ENCODE measurements around the gene CLN5. TPM values are rescaled to one million over a fixed set of nuclear protein-coding genes. Genes with fewer than 3 reads are reported as not detected.
"Not testable (repeated sequence)": the region's sequence is repeated elsewhere in the genome, so short reads cannot be mapped to it uniquely, and the experiment has no call there.

CLN5 gene
- 10 to 100 TPM in 1 of 2 donors, 1 to 10 TPM in 1; 9.9 to 29.0 TPM for total RNA-seq

DNA sequence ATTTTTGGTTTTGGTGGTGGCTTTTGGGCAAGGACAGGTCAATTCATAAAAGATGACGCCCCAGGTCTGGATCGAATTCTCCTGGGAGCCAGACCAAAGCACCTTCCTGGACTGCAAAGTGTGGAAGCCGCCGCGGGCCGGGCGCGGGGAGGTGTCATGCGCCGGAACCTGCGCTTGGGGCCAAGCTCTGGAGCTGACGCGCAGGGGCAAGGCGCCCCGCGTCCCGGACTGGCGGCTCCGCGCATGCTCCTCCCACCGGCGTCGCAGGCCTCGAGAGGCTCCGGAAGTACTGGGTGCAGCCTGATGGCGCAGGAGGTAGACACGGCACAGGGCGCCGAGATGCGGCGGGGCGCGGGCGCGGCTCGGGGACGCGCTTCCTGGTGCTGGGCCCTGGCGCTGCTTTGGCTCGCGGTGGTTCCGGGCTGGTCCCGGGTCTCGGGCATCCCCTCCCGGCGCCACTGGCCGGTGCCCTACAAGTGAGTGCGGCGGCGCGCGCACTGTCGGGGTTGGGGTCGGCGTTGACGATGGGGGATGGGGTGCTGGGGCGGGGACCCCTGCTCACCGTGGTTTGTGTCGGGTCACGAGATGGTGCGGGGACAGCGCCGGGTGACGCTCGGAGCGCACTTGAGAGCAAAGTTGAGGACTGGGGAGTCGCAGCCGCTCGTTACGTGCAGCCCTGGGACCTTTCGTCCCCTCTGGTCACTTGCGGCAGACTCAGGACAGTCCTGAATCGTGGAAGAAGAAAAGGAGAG lies at the start of gene CLN5:
Gene CLN5 (plus strand): TSS at position 286 of the 752 bp plus-strand sequence. CDS start 18 bp downstream, at position 304.
- Mint-ChIP-seq H3K36me3 (ENCODE audit: low read depth) (peaks cover 47% of the 10 kb centered on the region), H3K27me3 (no peaks in the 10 kb centered on the region), H3K4me3 (peak within 1 kb of the TSS; percentile 95), H3K27ac (peak within 1 kb of the TSS; percentile 98), H3K9me3 (no peaks in the 10 kb centered on the region), H3K4me1 (peaks cover 20% of the 10 kb centered on the region)
- peak; percentile 89 for ATAC-seq (replicated peaks)

DNA sequence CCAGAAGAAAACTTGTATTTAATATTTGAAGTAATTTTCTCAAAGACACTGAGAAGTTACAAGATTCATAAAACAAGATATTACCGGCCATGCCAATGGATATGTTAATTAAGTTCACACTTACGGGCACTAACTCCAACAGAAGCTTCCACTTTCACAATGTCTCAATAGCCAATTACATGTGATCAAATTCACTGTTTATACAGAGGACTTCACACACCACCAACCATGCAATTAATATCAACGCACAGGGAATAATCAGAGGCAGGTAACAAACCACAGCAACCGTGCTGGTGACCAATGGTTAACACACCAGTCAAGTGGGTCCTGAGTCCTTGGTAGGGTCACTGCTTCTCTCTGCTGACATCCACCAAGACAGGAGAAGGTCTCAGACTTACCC lies 49.5 kb upstream of the CLN5 start:
- ATAC-seq (replicated peaks), result no peak
- Mint-ChIP-seq H3K4me3 (no peak overlapping the region), H3K9me3 (no peaks in the 10 kb centered on the region), H3K27ac (no peak overlapping the region), H3K27me3 (no peaks in the 10 kb centered on the region), H3K4me1 (no peaks in the 10 kb centered on the region), H3K36me3 (ENCODE audit: low read depth) (no peaks in the 10 kb centered on the region)

DNA sequence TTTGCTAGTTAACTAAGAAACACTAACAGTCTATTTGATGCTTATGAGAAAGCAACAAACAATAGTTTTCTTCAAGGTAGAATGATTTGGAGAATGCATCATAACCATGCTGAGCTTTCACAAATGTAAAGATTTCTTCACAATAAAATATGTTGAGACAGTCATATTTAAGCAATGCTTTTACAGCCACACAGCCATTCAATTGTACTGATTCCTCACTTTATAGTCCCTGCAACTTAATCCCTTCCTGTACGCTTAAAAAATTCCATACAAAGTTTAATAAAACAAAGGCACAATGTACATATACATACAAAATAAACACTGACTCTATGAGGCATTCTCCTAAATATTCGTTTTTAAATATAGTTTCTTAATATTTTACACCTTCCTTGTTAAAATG lies 48.2 kb upstream of the CLN5 start:
- H3K4me3 Mint-ChIP-seq, result no peak overlapping the region
- no peaks in the 10 kb centered on the region for H3K27me3 Mint-ChIP-seq
- no peaks in the 10 kb centered on the region for H3K4me1 Mint-ChIP-seq
- no peak overlapping the region for H3K27ac Mint-ChIP-seq
- H3K36me3 Mint-ChIP-seq (ENCODE audit: low read depth), result no peaks in the 10 kb centered on the region
- no peaks in the 10 kb centered on the region for H3K9me3 Mint-ChIP-seq
- ATAC-seq (replicated peaks), result no peak

DNA sequence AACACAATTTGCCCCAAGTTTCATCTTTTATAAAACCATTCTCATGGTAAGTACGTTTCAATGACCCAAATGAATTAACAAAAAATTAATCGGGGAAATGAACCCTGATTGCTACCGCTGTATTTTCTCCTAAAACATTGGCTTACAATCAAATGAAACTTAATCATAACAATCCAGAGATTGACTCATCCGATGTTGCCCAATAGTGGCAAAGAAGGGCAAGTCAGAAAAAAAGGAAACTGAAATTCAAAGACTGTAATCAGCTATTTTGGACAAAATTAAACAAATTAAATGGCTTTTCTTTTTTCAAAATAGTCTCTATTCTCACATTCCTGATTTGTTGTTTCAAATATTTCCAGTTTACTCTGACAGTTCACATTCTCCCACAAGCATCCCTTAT lies 47.4 kb upstream of the CLN5 start:
- Mint-ChIP-seq H3K9me3 (no peaks in the 10 kb centered on the region), H3K4me3 (no peak overlapping the region), H3K4me1 (no peaks in the 10 kb centered on the region)

DNA sequence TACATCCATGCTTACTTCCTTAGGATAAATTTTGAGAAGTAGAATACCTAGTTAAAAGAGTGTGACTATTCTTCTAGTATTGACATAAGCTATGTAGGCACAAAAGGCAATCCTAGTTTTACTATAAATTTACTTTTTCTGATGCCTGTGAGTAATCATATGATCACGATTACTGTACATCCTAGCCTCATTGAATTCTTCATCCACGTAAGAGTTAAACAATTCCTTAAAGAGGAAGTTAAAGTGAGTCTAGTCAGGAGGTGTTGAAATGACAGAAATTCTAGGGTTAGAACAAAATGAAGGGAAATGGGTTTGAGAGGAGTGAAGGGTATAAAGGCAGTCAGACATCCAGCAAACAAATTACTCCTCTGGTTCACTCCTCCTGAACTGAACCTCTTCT lies 43.7 kb upstream of the CLN5 start, which contains the start of gene ACOD1:
Gene ACOD1 (plus strand): TSS at position 363 of the 400 bp plus-strand sequence. CDS start 48 bp downstream, outside the sequence.
- no peak within 1 kb of the TSS for H3K27ac Mint-ChIP-seq
- ATAC-seq (replicated peaks), result no peak

More for the DNA sequence above, 47.4 kb upstream of the CLN5 start:
- Mint-ChIP-seq H3K27me3 (no peaks in the 10 kb centered on the region), H3K36me3 (ENCODE audit: low read depth) (no peaks in the 10 kb centered on the region), H3K27ac (no peak overlapping the region)
- ATAC-seq (replicated peaks), result no peak

DNA sequence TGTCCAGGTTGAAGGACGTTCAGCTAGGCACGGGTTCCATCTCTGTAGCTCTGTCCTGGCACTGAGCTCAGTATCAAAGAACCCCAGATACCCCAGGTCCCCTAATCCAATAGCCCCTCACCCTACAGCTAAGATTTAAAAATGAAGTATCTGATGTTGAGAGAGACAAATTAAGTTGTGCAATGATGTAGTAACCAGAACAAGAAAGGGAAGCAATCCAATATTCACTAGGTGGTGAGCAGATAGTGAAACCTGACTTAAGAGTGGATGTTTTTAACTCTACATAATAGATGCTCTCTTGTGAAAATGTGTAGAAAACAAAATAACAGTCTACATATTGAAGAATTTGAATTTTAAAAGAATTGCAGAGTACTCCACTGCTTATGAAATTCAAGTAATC lies 41.8 kb upstream of the CLN5 start:
- no peaks in the 10 kb centered on the region for H3K9me3 Mint-ChIP-seq

More for the DNA sequence above, 43.7 kb upstream of the CLN5 start, which contains the start of gene ACOD1:
- Mint-ChIP-seq H3K27me3 (peaks cover 13% of the 10 kb centered on the region), H3K36me3 (ENCODE audit: low read depth) (no peaks in the 10 kb centered on the region), H3K4me1 (no peaks in the 10 kb centered on the region), H3K9me3 (no peaks in the 10 kb centered on the region), H3K4me3 (no peak within 1 kb of the TSS)

DNA sequence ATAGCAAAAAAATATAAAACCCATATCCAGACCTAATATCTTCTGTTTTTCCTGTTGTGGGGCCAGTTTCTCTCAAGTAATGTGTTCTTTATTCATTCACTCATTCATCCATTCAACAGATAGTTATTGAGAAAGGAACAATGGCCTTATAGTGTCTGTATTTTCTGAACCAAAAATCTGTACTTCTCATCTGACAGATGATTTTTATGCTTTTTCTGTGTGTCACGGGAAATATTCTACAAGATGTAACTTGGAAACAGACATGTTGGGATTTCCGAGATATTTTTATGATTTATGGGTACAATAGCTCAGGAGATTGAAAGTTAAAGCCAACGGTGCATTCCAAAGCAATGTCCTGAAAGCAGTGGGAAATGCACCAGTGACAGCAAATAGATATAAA lies 37.9 kb upstream of the CLN5 start:
- H3K4me3 Mint-ChIP-seq, result no peak overlapping the region
- H3K9me3 Mint-ChIP-seq, result no peaks in the 10 kb centered on the region
- H3K27me3 Mint-ChIP-seq, result peaks cover 13% of the 10 kb centered on the region

More for the DNA sequence above, 41.8 kb upstream of the CLN5 start:
- no peaks in the 10 kb centered on the region for H3K36me3 Mint-ChIP-seq (ENCODE audit: low read depth)
- H3K27ac Mint-ChIP-seq, result no peak overlapping the region
- no peak for ATAC-seq (replicated peaks)
- no peaks in the 10 kb centered on the region for H3K4me1 Mint-ChIP-seq
- H3K4me3 Mint-ChIP-seq, result no peak overlapping the region
- H3K27me3 Mint-ChIP-seq, result peaks cover 13% of the 10 kb centered on the region

DNA sequence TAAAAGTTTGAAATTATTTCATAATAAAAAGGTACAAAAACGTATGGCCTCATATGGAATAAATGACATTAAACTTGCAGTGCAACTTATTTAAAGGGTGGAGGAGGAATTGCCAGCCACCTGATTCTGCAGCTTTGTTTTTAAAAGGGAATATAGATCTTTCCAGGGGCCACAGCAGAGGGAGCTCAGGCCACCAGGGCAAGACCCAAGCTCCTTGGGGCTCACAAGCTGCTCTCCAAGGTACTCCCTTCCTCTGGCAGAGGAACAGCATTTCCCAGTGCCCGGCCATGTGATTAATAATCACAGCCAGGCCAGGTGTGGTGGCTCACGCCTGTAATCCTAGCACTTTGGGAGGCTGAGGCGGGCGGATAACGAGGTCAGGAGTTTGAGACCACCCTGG lies 37.3 kb upstream of the CLN5 start:
- no peak for ATAC-seq (replicated peaks)
- Mint-ChIP-seq H3K27ac (no peak overlapping the region), H3K27me3 (peaks cover 13% of the 10 kb centered on the region), H3K36me3 (ENCODE audit: low read depth) (no peaks in the 10 kb centered on the region), H3K4me1 (no peaks in the 10 kb centered on the region), H3K9me3 (no peaks in the 10 kb centered on the region), H3K4me3 (no peak overlapping the region)

More for the DNA sequence above, 37.9 kb upstream of the CLN5 start:
- H3K27ac Mint-ChIP-seq, result no peak overlapping the region
- H3K4me1 Mint-ChIP-seq, result no peaks in the 10 kb centered on the region
- no peaks in the 10 kb centered on the region for H3K36me3 Mint-ChIP-seq (ENCODE audit: low read depth)
- no peak for ATAC-seq (replicated peaks)

DNA sequence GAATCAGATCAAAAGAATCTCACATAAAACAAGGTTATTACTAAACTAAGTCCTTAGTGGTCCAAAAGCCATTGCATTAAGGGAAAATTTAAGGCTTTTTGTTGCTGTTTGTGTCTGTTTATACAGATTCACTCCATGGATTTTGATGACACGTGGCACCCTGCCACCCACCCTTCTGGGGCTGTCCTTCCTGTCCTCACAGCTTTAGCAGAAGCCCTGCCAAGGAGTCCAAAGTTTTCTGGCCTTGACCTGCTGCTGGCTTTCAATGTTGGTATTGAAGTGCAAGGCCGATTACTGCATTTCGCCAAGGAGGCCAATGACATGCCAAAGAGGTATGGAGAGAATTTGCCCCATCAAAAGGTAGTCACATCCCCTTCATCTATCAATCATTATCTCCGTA lies 36.7 kb upstream of the CLN5 start:
- no peaks in the 10 kb centered on the region for H3K36me3 Mint-ChIP-seq (ENCODE audit: low read depth)
- H3K27me3 Mint-ChIP-seq, result peaks cover 8% of the 10 kb centered on the region
- peaks cover 1% of the 10 kb centered on the region for H3K9me3 Mint-ChIP-seq
- H3K27ac Mint-ChIP-seq, result no peak overlapping the region
- ATAC-seq (replicated peaks), result no peak
- H3K4me3 Mint-ChIP-seq, result no peak overlapping the region
- no peaks in the 10 kb centered on the region for H3K4me1 Mint-ChIP-seq

DNA sequence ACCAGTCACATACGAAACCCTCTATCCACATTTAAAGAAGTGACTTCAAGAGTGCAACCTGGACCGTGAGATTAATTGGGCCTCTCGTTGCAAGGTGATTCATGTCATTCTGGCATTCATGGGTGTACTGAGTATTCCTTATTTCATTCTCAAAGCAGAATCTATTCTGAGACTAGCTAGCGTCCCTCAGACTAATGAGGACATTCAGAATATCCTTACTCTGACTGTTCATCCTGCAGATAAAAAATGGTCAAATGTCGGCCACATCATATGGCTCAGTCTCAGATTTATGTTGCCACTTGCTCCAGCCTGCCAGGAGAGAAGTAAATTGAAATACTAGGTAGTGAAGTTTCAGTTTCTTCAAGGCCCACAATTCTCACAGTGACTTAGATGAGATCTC lies 36.2 kb upstream of the CLN5 start:
- H3K36me3 Mint-ChIP-seq (ENCODE audit: low read depth), result no peaks in the 10 kb centered on the region
- peaks cover 6% of the 10 kb centered on the region for H3K9me3 Mint-ChIP-seq
- H3K27me3 Mint-ChIP-seq, result peaks cover 7% of the 10 kb centered on the region
- no peaks in the 10 kb centered on the region for H3K4me1 Mint-ChIP-seq
- ATAC-seq (replicated peaks), result no peak
- H3K4me3 Mint-ChIP-seq, result no peak overlapping the region
- no peak overlapping the region for H3K27ac Mint-ChIP-seq

DNA sequence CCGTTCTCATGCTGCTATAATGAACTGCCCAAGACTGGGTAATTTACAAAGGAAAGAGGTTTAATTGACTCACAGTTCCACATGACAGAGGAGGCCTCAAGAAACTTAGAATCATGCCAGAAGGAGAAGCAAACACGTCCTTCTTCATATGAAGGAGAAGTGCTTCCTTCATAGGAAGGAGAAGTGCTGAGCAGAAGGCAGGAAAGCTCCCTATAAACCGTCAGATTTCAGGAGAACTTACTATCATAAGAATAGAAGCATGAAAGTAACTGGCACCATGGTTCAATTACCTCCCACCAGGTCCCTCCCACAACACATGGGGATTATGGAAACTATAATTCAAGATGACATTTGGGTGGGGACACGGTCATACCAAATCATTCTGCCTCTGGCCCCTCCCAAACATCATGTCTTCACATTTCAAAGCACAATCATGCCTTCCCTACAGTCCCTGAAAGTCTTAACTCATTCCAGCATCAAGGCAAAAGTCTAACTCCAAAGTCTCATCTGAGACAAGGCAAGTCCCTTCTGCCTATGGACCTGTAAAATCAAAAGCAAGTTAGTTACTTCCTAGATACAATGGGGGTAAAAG lies 32.9 kb upstream of the CLN5 start:
- Mint-ChIP-seq H3K27ac (no peak overlapping the region), H3K9me3 (peaks cover 9% of the 10 kb centered on the region), H3K4me1 (no peaks in the 10 kb centered on the region), H3K27me3 (peaks cover 3% of the 10 kb centered on the region), H3K4me3 (no peak overlapping the region), H3K36me3 (ENCODE audit: low read depth) (no peaks in the 10 kb centered on the region)
- no peak for ATAC-seq (replicated peaks)

DNA sequence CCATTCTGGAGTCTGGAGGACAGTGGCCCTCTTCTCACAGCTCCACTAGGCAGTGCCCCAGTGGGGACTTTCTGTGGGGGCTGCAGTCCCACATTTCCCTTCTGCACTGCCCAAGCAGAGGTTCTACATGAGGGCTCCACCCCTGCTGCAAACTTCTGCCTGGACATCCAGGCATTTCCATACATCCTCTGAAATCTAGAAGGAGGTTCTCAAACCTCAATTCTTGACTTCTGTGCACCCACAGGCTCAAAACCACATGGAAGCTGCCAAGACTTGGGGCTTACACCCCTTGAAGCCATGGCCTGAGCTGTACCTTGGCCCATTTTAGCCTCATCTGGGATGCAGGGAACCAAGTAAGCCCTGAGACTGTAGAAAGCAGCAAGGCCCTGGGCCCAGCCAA lies 32.1 kb upstream of the CLN5 start:
- not testable (repeated sequence) for H3K9me3 Mint-ChIP-seq; H3K36me3 Mint-ChIP-seq (ENCODE audit: low read depth)

DNA sequence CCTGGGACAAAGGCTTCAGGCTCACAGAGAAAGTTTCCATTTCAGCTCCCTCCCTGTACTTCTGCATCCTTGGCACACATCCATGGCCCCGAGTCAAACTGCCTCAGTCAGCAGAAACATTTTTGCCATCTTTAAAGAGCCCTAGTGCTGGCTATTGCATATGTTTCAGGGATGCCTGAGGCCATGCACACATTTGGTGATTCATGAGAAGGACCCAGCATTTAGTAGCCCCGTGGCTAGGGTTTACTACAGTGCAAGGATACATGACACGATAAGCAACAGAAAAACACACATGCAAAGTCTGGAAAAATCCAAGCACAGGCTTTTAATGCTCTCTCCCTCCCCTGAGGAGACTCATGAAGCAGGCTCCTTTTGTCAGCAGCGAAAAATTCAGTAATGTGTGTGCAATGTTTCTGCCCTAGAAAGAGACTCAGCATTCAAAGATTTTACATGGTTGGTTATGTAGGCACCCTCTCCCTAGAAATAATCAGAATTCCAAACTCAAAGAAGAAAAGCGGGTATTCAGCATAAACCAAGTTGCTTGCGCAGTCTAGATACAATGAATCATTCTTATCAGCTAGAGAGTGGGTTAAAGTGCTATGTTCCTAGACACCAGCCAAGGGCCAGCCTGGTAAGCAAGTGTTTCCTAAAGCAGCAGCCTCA lies 26.0 kb upstream of the CLN5 start:
- H3K27ac Mint-ChIP-seq, result no peak overlapping the region
- no peak overlapping the region for H3K4me3 Mint-ChIP-seq
- H3K36me3 Mint-ChIP-seq (ENCODE audit: low read depth), result no peaks in the 10 kb centered on the region
- no peak for ATAC-seq (replicated peaks)
- H3K4me1 Mint-ChIP-seq, result no peaks in the 10 kb centered on the region
- H3K27me3 Mint-ChIP-seq, result peaks cover 13% of the 10 kb centered on the region
- peaks cover under 1% of the 10 kb centered on the region for H3K9me3 Mint-ChIP-seq

More for the DNA sequence above, 32.1 kb upstream of the CLN5 start:
- not testable (repeated sequence) for ATAC-seq (replicated peaks); H3K27me3 Mint-ChIP-seq; H3K27ac Mint-ChIP-seq; H3K4me1 Mint-ChIP-seq; H3K4me3 Mint-ChIP-seq

DNA sequence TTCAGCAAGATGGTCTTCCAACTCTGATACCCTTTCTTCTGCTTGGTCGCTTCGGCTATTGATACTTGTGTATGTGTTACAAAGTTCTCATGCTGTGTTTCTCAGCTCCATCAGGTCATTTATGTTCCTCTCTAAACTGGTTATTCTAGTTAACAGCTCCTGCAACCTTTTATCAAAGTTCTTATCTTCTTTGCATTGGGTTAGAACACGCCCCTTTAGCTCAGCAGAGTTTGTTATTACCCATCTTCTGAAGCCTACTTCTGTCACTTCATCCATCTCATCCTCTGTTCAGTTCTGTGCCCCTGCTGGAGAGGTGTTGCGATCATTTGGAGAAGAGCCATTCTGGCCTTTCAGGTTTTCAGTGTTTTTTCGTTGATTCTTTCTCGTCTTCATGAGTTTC lies 24.9 kb upstream of the CLN5 start:
- H3K36me3 Mint-ChIP-seq (ENCODE audit: low read depth), result no peaks in the 10 kb centered on the region
- ATAC-seq (replicated peaks), result no peak
- H3K27me3 Mint-ChIP-seq, result peaks cover 16% of the 10 kb centered on the region
- no peak overlapping the region for H3K4me3 Mint-ChIP-seq
- H3K4me1 Mint-ChIP-seq, result no peaks in the 10 kb centered on the region
- H3K27ac Mint-ChIP-seq, result no peak overlapping the region
- no peaks in the 10 kb centered on the region for H3K9me3 Mint-ChIP-seq

DNA sequence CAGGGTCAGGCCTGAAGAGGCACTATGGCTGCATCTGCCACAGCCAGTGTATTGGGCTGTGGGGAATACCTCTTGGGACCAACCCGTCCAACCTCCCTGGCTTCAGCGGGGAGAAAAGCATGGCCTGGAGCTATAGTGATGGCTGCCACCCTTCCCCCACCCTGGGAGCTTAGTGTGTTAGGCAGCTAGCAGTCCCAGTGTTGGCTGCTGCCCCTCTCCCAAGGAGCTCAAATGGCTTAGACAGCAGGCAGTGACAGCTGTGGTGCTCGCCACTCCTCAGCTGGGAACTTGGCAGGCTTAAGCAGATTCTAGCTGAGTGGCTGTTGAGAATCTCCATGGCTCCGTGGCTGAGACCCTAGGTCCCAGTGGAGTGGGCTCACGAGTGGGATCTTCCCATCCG lies 23.8 kb upstream of the CLN5 start:
- H3K36me3 Mint-ChIP-seq (ENCODE audit: low read depth), result no peaks in the 10 kb centered on the region
- H3K4me1 Mint-ChIP-seq, result no peaks in the 10 kb centered on the region
- no peaks in the 10 kb centered on the region for H3K9me3 Mint-ChIP-seq
- no peak overlapping the region for H3K27ac Mint-ChIP-seq
- peaks cover 13% of the 10 kb centered on the region for H3K27me3 Mint-ChIP-seq
- no peak for ATAC-seq (replicated peaks)
- no peak overlapping the region for H3K4me3 Mint-ChIP-seq
